SK-N-SH treated with all-trans-retinoic acid at 6 μM for 48 hours (cell line): Measurements from ENCODE around the gene ANLN.

Experiments
- ISL1 ChIP-seq: fragments of 250-450 bp; sonication (Bioruptor Pico); IDR thresholded peaks from 2 replicates; pipeline ENCODE4 v2.1.2; 2022; ENCODE audit warnings: mild to moderate bottlenecking, moderate library complexity
- OSR1 ChIP-seq: fragments of 250-450 bp; sonication (Bioruptor Pico); IDR thresholded peaks from 2 replicates; pipeline ENCODE4 v1.8.0; 2022; ENCODE audit warnings: moderate library complexity, mild to moderate bottlenecking, inconsistent platforms
- ZNF565 ChIP-seq: fragments of 450-650 bp; formaldehyde crosslinking; conservative IDR thresholded peaks from 2 replicates; pipeline ENCODE4 v1.5.0; 2020; ENCODE audit warnings: low read depth, mild to moderate bottlenecking, moderate library complexity
- TF ChIP-seq, protein P1 (sequence below): fragments of 250-450 bp; sonication (Bioruptor Pico); IDR thresholded peaks from 2 replicates; pipeline ENCODE4 v1.8.0; 2020; ENCODE audit warnings: mild to moderate bottlenecking, moderate library complexity, borderline replicate concordance
- TF ChIP-seq, protein P2 (sequence below): fragments of 250-450 bp; sonication (Bioruptor Pico); IDR thresholded peaks from 2 replicates; pipeline ENCODE4 v1.8.0; 2021; ENCODE audit warnings: low read depth, mild to moderate bottlenecking, moderate library complexity, borderline replicate concordance
- TF ChIP-seq, protein P3 (sequence below): fragments of 250-450 bp; sonication (Bioruptor Pico); IDR thresholded peaks from 2 replicates; pipeline ENCODE4 v1.5.0; 2020; ENCODE audit warnings: mild to moderate bottlenecking, moderate library complexity

DNA sequence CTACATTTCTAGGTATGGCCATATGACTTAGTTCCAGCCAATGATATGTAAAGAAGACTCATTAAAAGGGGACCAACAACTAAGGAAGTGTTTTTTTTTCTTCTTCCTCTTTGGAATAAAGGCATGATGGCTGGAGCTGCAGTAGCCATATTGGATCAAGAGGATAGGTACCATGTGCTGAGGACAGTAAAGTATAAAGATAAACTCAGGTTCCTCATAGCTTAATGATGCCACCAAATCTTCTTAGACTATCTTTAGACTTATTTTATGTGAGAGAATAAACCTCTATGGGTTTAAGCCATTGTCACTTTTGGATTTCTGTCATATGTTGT is 85.3 kb downstream of the ANLN start:
- TF ChIP-seq, protein P1, sequence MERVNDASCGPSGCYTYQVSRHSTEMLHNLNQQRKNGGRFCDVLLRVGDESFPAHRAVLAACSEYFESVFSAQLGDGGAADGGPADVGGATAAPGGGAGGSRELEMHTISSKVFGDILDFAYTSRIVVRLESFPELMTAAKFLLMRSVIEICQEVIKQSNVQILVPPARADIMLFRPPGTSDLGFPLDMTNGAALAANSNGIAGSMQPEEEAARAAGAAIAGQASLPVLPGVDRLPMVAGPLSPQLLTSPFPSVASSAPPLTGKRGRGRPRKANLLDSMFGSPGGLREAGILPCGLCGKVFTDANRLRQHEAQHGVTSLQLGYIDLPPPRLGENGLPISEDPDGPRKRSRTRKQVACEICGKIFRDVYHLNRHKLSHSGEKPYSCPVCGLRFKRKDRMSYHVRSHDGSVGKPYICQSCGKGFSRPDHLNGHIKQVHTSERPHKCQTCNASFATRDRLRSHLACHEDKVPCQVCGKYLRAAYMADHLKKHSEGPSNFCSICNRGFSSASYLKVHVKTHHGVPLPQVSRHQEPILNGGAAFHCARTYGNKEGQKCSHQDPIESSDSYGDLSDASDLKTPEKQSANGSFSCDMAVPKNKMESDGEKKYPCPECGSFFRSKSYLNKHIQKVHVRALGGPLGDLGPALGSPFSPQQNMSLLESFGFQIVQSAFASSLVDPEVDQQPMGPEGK (CRISPR knock-in tag): no peak
- TF ChIP-seq OSR1 (CRISPR knock-in tag): no peak
- no peak for TF ChIP-seq ZNF565 (CRISPR knock-in tag)
- TF ChIP-seq, protein P2, sequence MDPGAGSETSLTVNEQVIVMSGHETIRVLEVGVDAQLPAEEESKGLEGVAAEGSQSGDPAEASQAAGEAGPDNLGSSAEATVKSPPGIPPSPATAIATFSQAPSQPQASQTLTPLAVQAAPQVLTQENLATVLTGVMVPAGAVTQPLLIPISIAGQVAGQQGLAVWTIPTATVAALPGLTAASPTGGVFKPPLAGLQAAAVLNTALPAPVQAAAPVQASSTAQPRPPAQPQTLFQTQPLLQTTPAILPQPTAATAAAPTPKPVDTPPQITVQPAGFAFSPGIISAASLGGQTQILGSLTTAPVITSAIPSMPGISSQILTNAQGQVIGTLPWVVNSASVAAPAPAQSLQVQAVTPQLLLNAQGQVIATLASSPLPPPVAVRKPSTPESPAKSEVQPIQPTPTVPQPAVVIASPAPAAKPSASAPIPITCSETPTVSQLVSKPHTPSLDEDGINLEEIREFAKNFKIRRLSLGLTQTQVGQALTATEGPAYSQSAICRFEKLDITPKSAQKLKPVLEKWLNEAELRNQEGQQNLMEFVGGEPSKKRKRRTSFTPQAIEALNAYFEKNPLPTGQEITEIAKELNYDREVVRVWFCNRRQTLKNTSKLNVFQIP (CRISPR knock-in tag): no peak
- TF ChIP-seq, protein P3, sequence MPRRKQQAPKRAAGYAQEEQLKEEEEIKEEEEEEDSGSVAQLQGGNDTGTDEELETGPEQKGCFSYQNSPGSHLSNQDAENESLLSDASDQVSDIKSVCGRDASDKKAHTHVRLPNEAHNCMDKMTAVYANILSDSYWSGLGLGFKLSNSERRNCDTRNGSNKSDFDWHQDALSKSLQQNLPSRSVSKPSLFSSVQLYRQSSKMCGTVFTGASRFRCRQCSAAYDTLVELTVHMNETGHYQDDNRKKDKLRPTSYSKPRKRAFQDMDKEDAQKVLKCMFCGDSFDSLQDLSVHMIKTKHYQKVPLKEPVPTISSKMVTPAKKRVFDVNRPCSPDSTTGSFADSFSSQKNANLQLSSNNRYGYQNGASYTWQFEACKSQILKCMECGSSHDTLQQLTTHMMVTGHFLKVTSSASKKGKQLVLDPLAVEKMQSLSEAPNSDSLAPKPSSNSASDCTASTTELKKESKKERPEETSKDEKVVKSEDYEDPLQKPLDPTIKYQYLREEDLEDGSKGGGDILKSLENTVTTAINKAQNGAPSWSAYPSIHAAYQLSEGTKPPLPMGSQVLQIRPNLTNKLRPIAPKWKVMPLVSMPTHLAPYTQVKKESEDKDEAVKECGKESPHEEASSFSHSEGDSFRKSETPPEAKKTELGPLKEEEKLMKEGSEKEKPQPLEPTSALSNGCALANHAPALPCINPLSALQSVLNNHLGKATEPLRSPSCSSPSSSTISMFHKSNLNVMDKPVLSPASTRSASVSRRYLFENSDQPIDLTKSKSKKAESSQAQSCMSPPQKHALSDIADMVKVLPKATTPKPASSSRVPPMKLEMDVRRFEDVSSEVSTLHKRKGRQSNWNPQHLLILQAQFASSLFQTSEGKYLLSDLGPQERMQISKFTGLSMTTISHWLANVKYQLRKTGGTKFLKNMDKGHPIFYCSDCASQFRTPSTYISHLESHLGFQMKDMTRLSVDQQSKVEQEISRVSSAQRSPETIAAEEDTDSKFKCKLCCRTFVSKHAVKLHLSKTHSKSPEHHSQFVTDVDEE (CRISPR knock-in tag): no peak
- TF ChIP-seq ISL1 (CRISPR knock-in tag): no peak
